Fibroblast of lung (primary cell): ENCODE results near the gene QARS1. TPM values are rescaled to one million over a fixed set of nuclear protein-coding genes. Genes with fewer than 3 reads are reported as not detected.

Source experiments
- DNase-seq, 2 donors: peaks; one replicate each; pipeline versions ENCODE4 v3.0.0 to v3.0.0-alpha.2; 2010; ENCODE audit warnings: low read depth in 2 of 2
- H2AFZ ChIP-seq: 2 replicates; pipeline ENCODE4 v1.5.1; 2012; ENCODE audit warnings: low read length, control low read depth, inconsistent platforms
- H3K27ac ChIP-seq: 2 replicates; pipeline ENCODE4 v1.5.1; 2011; ENCODE audit warnings: low read length, control low read depth; ENCODE audit not compliant: insufficient read depth
- H3K27me3 ChIP-seq: 2 replicates; pipeline ENCODE4 v1.5.1; 2011; ENCODE audit warnings: mild to moderate bottlenecking, low read length; ENCODE audit not compliant: control insufficient read depth, insufficient read depth
- H3K36me3 ChIP-seq: 2 replicates; pipeline ENCODE4 v1.5.1; 2011; ENCODE audit warnings: low read length; ENCODE audit not compliant: control insufficient read depth, insufficient read depth
- H3K4me1 ChIP-seq: 2 replicates; pipeline ENCODE4 v1.5.1; 2011; ENCODE audit warnings: low read length; ENCODE audit not compliant: control insufficient read depth, insufficient read depth; ENCODE audit errors: extremely low read depth
- H3K4me2 ChIP-seq: 2 replicates; pipeline ENCODE4 v1.5.1; 2011; ENCODE audit warnings: low read length, control low read depth; ENCODE audit not compliant: insufficient read depth; ENCODE audit errors: extremely low read depth
- H3K4me3 ChIP-seq, 4 experiments: fragments of 200-600 bp in 1 of 4; sonication (generic) in 1 of 4; replicated peaks in 1 of 4; 2 replicates each; pipeline ENCODE4 v1.5.1; 2011 to 2016; ENCODE audit warnings: low read length in 4 of 4, low read depth in 3 of 4, mild to moderate bottlenecking in 3 of 4, control low read depth in 2 of 4, inconsistent platforms in 1 of 4, mixed read lengths in 1 of 4; ENCODE audit not compliant: insufficient read depth in 1 of 4; ENCODE audit errors: control extremely low read depth in 1 of 4
- H3K79me2 ChIP-seq: 2 replicates; pipeline ENCODE4 v1.5.1; 2012; ENCODE audit warnings: mild to moderate bottlenecking, low read length, inconsistent platforms; ENCODE audit not compliant: control insufficient read depth, insufficient read depth
- H3K9ac ChIP-seq: 2 replicates; pipeline ENCODE4 v1.5.1; 2011; ENCODE audit warnings: mild to moderate bottlenecking, low read length, control low read depth; ENCODE audit not compliant: insufficient read depth
- H3K9me3 ChIP-seq: 2 replicates; pipeline ENCODE4 v1.5.1; 2012; ENCODE audit warnings: low read depth, low read length; ENCODE audit not compliant: control insufficient read depth, insufficient read depth
- H4K20me1 ChIP-seq: 2 replicates; pipeline ENCODE4 v1.5.1; 2011; ENCODE audit warnings: low read length; ENCODE audit not compliant: control insufficient read depth, insufficient read depth; ENCODE audit errors: extremely low read depth
- CTCF ChIP-seq, 2 donors: IDR thresholded peaks in 1 of 2; conservative IDR thresholded peaks in 1 of 2; 1 replicate in 1 of 2; 2 replicates in 1 of 2; pipeline ENCODE4 v1.5.1; 2011 to 2012; ENCODE audit warnings: low read length in 2 of 2, control low read depth in 1 of 2, inconsistent platforms in 1 of 2, low read depth in 1 of 2, mild to moderate bottlenecking in 1 of 2
- EZH2 ChIP-seq: IDR thresholded peaks from 2 replicates; pipeline ENCODE4 v1.5.1; 2012; ENCODE audit warnings: low read length, control low read depth, mild to moderate bottlenecking; ENCODE audit errors: missing control alignments
- polyA plus RNA-seq, 2 donors: library from polyadenylated mRNA; depleted of rRNA in 1 of 2; stranded (reverse) in 1 of 2; unstranded in 1 of 2; fragments of >200 nt; gene quantifications; 2 replicates each; pipeline ENCODE4 v1.2.1, GENCODE V29; 2011 to 2012; ENCODE audit warnings: missing spikeins in 1 of 2
- total RNA-seq: library from RNA; depleted of rRNA; stranded (reverse); fragments of >200 nt; gene quantifications from 2 replicates; pipeline ENCODE4 v1.2.1, GENCODE V29; 2014

Gene QARS1
- total and polyA plus RNA-seq, 2 donors (not counting 1 experiment from before 2014, with no cell fraction given) = 164 to 304 TPM

GRCh38 chr3:49076116-49076515, 28.4 kb downstream of the QARS1 start:
- no peaks in the 10 kb centered on the region for H4K20me1 ChIP-seq
- no peaks in the 10 kb centered on the region for H3K9me3 ChIP-seq
- H3K27ac ChIP-seq = no peak overlapping the region
- H3K27me3 ChIP-seq = no peaks in the 10 kb centered on the region
- H3K79me2 ChIP-seq = peaks cover 25% of the 10 kb centered on the region
- no peak for DNase-seq
- no peak overlapping the region for H3K9ac ChIP-seq
- H3K4me1 ChIP-seq = no peaks in the 10 kb centered on the region
- no peak overlapping the region for H3K4me3 ChIP-seq
- peaks cover 15% of the 10 kb centered on the region for H3K36me3 ChIP-seq
- TF ChIP-seq EZH2 = no peak
- no peak for TF ChIP-seq CTCF (conservative IDR thresholded peaks at IDR 0.05 in 1 of 2, IDR thresholded peaks at IDR 0.05 in 1 of 2; ENCODE audit: low read depth in 1 of 2, low read length in 2 of 2)
- H2AFZ ChIP-seq = no peak overlapping the region
- H3K4me2 ChIP-seq = no peak overlapping the region

DNA sequence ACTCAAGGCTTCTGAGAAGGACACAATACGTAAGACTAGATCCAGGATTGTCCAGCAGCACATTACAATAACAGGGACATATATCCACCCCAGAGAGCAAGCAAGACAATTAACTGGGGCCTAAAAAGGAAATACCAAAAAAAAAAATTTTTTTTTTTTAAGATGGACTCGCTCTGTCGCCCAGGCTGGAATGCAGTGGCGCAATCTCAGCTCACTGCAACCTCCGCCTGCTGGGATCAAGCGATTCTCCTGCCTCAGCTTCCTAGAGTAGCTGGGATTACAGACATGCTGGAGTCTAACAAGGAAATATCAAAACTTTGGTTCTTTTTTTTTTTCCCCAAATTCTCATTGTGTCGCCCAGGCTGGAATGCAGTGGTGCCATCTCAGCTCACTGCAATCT, 46.5 kb downstream of the QARS1 start:
- H2AFZ ChIP-seq = no peak overlapping the region
- no peak overlapping the region for H3K27ac ChIP-seq
- no peak overlapping the region for H3K4me2 ChIP-seq
- no peak for TF ChIP-seq EZH2
- TF ChIP-seq CTCF (conservative IDR thresholded peaks at IDR 0.05 in 1 of 2, IDR thresholded peaks at IDR 0.05 in 1 of 2; ENCODE audit: low read depth in 1 of 2, low read length in 2 of 2) = no peak
- no peaks in the 10 kb centered on the region for H4K20me1 ChIP-seq
- H3K27me3 ChIP-seq = no peaks in the 10 kb centered on the region
- no peak for DNase-seq
- H3K4me1 ChIP-seq = no peaks in the 10 kb centered on the region
- peaks cover 10% of the 10 kb centered on the region for H3K36me3 ChIP-seq
- no peaks in the 10 kb centered on the region for H3K9me3 ChIP-seq
- H3K9ac ChIP-seq = no peak overlapping the region
- H3K4me3 ChIP-seq = no peak overlapping the region
- H3K79me2 ChIP-seq = peaks cover 3% of the 10 kb centered on the region

DNA sequence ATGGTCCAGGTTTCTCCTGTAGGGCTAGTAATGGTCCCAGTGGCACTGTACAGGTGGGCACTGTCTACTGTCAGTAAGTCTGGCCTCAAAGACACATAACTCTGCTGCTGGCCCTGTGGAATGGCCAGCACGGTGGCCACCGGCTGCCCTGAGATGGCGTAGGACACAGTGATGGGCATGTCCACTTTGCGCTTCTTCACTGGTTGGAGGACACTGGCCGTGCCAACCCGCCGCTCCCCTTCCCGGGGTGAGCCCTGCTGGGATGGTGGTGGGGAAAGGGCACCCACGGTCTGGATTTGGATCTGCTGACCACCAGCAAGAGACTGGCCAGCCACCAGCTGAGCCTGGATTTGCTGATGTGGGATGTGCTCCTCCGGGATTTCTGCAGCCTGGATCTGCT, 47.3 kb downstream of the QARS1 start:
- H3K4me3 ChIP-seq = no peak overlapping the region
- H3K4me2 ChIP-seq = no peak overlapping the region
- peaks cover 3% of the 10 kb centered on the region for H3K79me2 ChIP-seq
- TF ChIP-seq CTCF (conservative IDR thresholded peaks at IDR 0.05 in 1 of 2, IDR thresholded peaks at IDR 0.05 in 1 of 2; ENCODE audit: low read depth in 1 of 2, low read length in 2 of 2) (no peak), EZH2 (no peak)
- H3K9me3 ChIP-seq = no peaks in the 10 kb centered on the region
- H3K4me1 ChIP-seq = no peaks in the 10 kb centered on the region
- DNase-seq = no peak
- no peak overlapping the region for H2AFZ ChIP-seq
- H3K27ac ChIP-seq = no peak overlapping the region
- H4K20me1 ChIP-seq = no peaks in the 10 kb centered on the region
- peaks cover 12% of the 10 kb centered on the region for H3K36me3 ChIP-seq
- no peaks in the 10 kb centered on the region for H3K27me3 ChIP-seq
- no peak overlapping the region for H3K9ac ChIP-seq
